ENCODE measurements around the gene DIP2A.

DNA sequence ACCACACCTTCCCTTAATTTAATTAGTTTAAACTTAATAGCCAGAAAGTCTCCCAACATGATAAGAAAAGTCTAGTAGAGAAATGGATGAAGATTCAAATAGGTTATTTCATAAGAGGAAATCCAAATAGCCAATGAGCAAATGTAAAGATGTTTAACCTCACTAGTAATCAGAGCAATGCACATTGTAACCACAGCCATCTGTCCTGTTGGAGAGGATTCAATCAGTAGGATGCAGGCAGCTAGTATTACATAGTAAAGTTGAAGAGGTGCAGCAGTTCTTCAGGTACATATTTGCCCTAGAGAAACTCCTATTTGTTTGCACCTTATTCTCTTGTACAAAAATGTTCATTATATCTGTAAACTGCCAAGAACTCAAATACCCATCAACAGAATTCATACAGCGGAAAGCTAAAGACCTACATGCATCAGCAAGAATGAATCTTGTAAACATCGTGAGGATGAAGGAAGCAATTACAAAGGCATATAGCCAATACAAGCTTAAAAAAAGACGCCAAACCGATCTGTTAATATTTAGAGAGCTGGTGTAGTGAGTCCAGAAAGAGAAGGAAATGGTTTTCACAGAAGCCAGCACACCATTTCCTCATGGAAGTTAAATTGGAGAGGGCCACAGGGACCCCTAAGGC is 27.9 kb downstream of the DIP2A start:
- TF ChIP-seq, protein P1, sequence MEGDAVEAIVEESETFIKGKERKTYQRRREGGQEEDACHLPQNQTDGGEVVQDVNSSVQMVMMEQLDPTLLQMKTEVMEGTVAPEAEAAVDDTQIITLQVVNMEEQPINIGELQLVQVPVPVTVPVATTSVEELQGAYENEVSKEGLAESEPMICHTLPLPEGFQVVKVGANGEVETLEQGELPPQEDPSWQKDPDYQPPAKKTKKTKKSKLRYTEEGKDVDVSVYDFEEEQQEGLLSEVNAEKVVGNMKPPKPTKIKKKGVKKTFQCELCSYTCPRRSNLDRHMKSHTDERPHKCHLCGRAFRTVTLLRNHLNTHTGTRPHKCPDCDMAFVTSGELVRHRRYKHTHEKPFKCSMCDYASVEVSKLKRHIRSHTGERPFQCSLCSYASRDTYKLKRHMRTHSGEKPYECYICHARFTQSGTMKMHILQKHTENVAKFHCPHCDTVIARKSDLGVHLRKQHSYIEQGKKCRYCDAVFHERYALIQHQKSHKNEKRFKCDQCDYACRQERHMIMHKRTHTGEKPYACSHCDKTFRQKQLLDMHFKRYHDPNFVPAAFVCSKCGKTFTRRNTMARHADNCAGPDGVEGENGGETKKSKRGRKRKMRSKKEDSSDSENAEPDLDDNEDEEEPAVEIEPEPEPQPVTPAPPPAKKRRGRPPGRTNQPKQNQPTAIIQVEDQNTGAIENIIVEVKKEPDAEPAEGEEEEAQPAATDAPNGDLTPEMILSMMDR (IDR thresholded peaks at IDR 0.05): no peak
- no peak for TF ChIP-seq EP300 (IDR thresholded peaks at IDR 0.05)

Measured in gastroesophageal sphincter (tissue), 3 donors.